D721Med (cell line): ENCODE data around the gene ETV6.

ENCODE experiments used
- DNase-seq: peaks from one replicate; pipeline ENCODE4 v3.0.0; 2011; ENCODE audit warnings: low spot score; ENCODE audit not compliant: insufficient read length
- FAIRE-seq: peaks from 2 replicates; lab custom pipeline; 2011; peaks lifted over from hg19 to GRCh38; lab: Jason Lieb, UNC
- CTCF ChIP-seq: IDR thresholded peaks from 2 replicates; pipeline ENCODE4 v1.5.1; 2012; ENCODE audit warnings: mild to moderate bottlenecking, control low read depth; ENCODE audit not compliant: insufficient read depth; ENCODE audit errors: missing control alignments

Gene ETV6

GRCh38 chr12:11667171-11667570 lies 17.7 kb downstream of the ETV6 start:
- TF ChIP-seq CTCF = no peak
- DNase-seq (no peak), FAIRE-seq (no peak)

GRCh38 chr12:11668611-11669010 lies 19.1 kb downstream of the ETV6 start:
- FAIRE-seq (no peak), DNase-seq (no peak)
- no peak for TF ChIP-seq CTCF

GRCh38 chr12:11669348-11669747 lies 19.9 kb downstream of the ETV6 start:
- TF ChIP-seq CTCF = no peak
- DNase-seq = no peak
- FAIRE-seq = no peak

GRCh38 chr12:11672256-11673191 lies 23.1 kb downstream of the ETV6 start:
- FAIRE-seq (no peak), DNase-seq (no peak)
- no peak for TF ChIP-seq CTCF

GRCh38 chr12:11673666-11674461 lies 24.4 kb downstream of the ETV6 start:
- DNase-seq (no peak), FAIRE-seq (no peak)
- no peak for TF ChIP-seq CTCF

- FAIRE-seq (no peak), DNase-seq (no peak)
- TF ChIP-seq CTCF = no peak
Observed at GRCh38 chr12:11674894-11675390, 25.5 kb downstream of the ETV6 start.
